Neural crest cell (in vitro differentiated cells): Measurements from ENCODE around the gene VGLL3. TPM values are rescaled to one million over a fixed set of nuclear protein-coding genes. Genes with fewer than 3 reads are reported as not detected.
"Not testable (repeated sequence)": the region's sequence is repeated elsewhere in the genome, so short reads cannot be mapped to it uniquely, and the experiment has no call there.

ENCODE experiments used
- DNase-seq: peaks from one replicate; pipeline ENCODE4 v3.0.0; 2021; ENCODE audit warnings: low read depth, mixed read lengths, low spot score
- H3K27ac Mint-ChIP-seq: one replicate; pipeline ENCODE4 v1.8.0; 2021; ENCODE audit warnings: mild to moderate bottlenecking, mixed read lengths; ENCODE audit not compliant: unreplicated experiment
- H3K27me3 Mint-ChIP-seq: 2 replicates; pipeline ENCODE4 v1.8.0; 2021; ENCODE audit warnings: low read depth, mild to moderate bottlenecking, mixed read lengths
- H3K36me3 Mint-ChIP-seq: 2 replicates; pipeline ENCODE4 v1.8.0; 2021; ENCODE audit warnings: low read depth, mild to moderate bottlenecking, mixed read lengths
- H3K4me1 Mint-ChIP-seq: 2 replicates; pipeline ENCODE4 v1.8.0; 2021; ENCODE audit warnings: mixed read lengths
- H3K4me3 Mint-ChIP-seq: one replicate; pipeline ENCODE4 v1.8.0; 2021; ENCODE audit warnings: mild to moderate bottlenecking, mixed read lengths
- H3K9me3 Mint-ChIP-seq: 2 replicates; pipeline ENCODE4 v1.8.0; 2021; ENCODE audit warnings: mixed read lengths
- total RNA-seq: library from RNA; stranded (reverse); gene quantifications from 2 replicates; pipeline ENCODE4 v1.2.1, GENCODE V29; 2021
- TF ChIP-seq, protein P1 (sequence below): fragments of 200-600 bp; sonication (generic); conservative IDR thresholded peaks from 2 replicates; pipeline ENCODE4 v1.5.0; 2021; ENCODE audit warnings: antibody characterized with exemption, mild to moderate bottlenecking

VGLL3 gene
- total RNA-seq, 1 donor from 2014 or later, result 3.2 TPM

DNA sequence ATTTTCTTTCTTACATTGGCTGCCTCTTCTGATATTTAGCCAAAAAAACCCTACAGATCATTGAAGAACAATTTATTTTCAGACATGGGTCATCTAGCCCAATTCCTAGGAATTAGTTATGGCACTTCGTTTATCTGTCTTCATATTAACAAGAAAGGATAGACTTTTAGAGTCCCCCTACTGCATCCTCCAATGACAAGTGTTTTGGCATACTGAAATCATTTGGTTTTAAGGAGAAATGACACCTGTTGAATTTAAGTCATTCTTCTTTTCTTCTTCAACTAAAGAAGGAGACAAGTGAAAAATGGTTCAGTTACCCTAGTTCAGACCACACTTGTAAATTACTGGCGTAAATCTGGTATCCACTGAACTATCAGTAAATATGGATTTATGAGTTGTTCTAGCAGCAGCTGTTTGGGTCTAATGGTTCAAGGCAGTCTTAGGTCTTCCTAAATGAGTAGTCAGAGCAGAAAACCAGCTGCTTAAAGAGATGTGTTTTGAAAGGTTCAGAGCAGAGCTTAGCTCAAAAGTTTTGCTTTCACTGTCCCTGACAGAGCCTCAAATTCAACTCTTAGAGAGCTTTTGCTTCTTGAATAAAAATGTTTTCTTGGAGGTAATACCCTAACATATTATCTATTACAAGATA, 5.6 kb downstream of the VGLL3 start:
- no peak overlapping the region for H3K4me3 Mint-ChIP-seq
- H3K36me3 Mint-ChIP-seq, result no peaks in the 10 kb centered on the region
- H3K27ac Mint-ChIP-seq, result no peak overlapping the region
- peaks cover 7% of the 10 kb centered on the region for H3K4me1 Mint-ChIP-seq
- H3K27me3 Mint-ChIP-seq, result peaks cover 22% of the 10 kb centered on the region
- H3K9me3 Mint-ChIP-seq, result no peaks in the 10 kb centered on the region
- TF ChIP-seq, protein P1, sequence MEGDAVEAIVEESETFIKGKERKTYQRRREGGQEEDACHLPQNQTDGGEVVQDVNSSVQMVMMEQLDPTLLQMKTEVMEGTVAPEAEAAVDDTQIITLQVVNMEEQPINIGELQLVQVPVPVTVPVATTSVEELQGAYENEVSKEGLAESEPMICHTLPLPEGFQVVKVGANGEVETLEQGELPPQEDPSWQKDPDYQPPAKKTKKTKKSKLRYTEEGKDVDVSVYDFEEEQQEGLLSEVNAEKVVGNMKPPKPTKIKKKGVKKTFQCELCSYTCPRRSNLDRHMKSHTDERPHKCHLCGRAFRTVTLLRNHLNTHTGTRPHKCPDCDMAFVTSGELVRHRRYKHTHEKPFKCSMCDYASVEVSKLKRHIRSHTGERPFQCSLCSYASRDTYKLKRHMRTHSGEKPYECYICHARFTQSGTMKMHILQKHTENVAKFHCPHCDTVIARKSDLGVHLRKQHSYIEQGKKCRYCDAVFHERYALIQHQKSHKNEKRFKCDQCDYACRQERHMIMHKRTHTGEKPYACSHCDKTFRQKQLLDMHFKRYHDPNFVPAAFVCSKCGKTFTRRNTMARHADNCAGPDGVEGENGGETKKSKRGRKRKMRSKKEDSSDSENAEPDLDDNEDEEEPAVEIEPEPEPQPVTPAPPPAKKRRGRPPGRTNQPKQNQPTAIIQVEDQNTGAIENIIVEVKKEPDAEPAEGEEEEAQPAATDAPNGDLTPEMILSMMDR, result no peak
- no peak for DNase-seq

DNA sequence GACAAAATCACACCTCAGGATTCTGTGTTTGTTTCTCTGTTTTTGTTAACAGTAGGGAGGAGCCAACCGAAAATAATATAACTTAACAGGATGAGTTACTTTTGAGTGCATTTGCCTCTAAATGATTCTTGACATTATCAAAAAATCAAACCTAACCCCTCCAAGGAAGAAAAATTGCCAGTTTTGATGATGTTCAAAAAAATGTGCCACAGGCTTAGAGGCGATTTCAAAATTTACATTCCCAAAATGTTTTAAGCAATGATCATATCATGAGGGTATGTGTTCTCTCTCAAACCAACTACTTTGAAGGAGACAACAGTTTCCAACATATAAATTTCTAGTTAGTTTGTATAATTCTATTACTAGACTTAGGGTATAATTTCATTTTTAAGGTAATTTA, 6.7 kb downstream of the VGLL3 start:
- Mint-ChIP-seq H3K9me3 (no peaks in the 10 kb centered on the region), H3K27ac (no peak overlapping the region), H3K4me3 (no peak overlapping the region), H3K27me3 (peaks cover 12% of the 10 kb centered on the region), H3K36me3 (no peaks in the 10 kb centered on the region), H3K4me1 (no peaks in the 10 kb centered on the region)
- DNase-seq, result no peak
- TF ChIP-seq, protein P1, result no peak

DNA sequence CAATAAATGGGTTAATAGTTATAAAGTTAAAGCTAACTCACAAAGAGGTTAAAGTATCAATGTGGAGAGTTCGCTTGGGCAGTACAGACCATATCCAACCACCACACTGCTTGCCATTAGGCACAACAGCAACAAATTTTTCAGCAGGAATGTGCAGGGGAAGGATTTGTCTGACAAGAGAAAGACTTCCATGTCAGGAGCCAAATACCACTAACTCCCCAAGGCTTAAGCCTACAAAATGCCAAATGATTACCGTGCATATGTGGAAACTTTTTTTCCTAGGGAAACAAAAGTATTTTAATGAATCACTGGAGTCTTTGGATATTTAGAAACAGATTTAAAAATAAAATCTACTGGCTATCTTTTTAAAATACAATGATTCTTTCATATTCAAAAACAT, 8.1 kb downstream of the VGLL3 start:
- no peaks in the 10 kb centered on the region for H3K4me1 Mint-ChIP-seq
- no peaks in the 10 kb centered on the region for H3K36me3 Mint-ChIP-seq
- no peak overlapping the region for H3K4me3 Mint-ChIP-seq
- DNase-seq, result no peak
- TF ChIP-seq, protein P1, result no peak
- no peaks in the 10 kb centered on the region for H3K9me3 Mint-ChIP-seq
- H3K27me3 Mint-ChIP-seq, result peaks cover 2% of the 10 kb centered on the region
- no peak overlapping the region for H3K27ac Mint-ChIP-seq

DNA sequence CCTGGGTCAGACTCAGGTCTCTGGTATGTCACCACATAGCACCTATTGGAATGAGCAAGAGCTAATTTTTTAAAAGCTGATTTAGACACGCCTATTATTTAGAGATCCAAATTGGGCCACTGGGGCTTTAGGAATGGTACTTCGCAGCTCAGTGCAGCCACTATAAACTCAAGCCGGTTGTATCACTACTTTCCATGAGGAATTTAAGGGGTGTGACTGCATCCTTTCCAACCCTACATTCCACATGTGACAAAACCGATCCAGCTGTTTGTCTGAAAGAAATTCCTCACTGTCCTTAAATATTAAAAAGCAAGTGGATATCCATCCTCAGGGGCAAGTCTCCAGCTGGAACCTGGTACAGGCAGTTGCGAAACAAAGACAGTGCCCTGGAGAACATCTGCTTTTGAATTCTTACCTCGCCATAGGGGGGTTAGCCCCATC, 12.8 kb downstream of the VGLL3 start:
- TF ChIP-seq, protein P1, result no peak
- no peaks in the 10 kb centered on the region for H3K36me3 Mint-ChIP-seq
- no peak for DNase-seq
- H3K4me1 Mint-ChIP-seq, result peaks cover 6% of the 10 kb centered on the region
- H3K9me3 Mint-ChIP-seq, result no peaks in the 10 kb centered on the region
- no peaks in the 10 kb centered on the region for H3K27me3 Mint-ChIP-seq
- no peak overlapping the region for H3K27ac Mint-ChIP-seq
- no peak overlapping the region for H3K4me3 Mint-ChIP-seq

DNA sequence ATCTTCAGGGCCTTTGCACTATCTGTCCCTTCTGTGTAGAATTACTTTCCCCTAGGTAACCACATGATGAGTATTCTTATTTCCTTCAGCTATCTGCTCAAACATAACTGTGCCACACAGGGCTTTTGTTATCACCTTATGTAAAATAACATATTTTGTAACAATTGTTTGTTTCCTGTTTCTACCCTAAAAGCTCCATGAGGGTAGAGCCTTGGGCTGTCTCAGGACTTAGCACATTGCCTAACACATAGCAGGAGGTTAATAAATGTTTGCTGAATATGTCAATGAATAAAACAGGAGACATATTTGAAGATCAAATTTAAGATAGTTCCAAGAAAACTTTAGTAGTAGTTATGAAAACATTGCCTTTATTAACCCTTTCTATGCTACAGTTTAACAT, 14.7 kb downstream of the VGLL3 start:
- Mint-ChIP-seq H3K27me3 (no peaks in the 10 kb centered on the region), H3K36me3 (peaks cover under 1% of the 10 kb centered on the region), H3K4me1 (peaks cover 6% of the 10 kb centered on the region), H3K27ac (no peak overlapping the region), H3K9me3 (no peaks in the 10 kb centered on the region), H3K4me3 (no peak overlapping the region)
- TF ChIP-seq, protein P1, result no peak
- no peak for DNase-seq

DNA sequence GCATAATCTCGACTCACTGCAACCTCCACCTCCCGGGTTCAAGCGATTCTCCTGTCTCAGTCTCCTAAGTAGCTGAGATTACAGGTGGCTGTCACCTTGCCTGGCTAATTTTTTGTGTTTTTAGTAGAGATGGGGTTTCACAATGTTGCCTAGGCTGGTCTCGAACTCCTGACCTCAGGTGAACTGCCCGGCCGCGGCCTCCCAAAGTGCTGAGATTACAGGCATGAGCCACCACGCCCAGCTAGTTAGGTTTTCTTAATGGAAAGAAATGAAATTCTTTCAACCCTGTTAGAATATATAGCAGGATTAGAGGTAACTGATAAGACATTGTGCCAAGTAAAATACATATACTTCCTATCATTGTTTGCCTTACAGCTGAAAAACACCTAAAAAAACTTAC, 16.8 kb downstream of the VGLL3 start:
- not testable (repeated sequence) for DNase-seq, H3K27ac Mint-ChIP-seq, H3K27me3 Mint-ChIP-seq, H3K4me1 Mint-ChIP-seq, H3K4me3 Mint-ChIP-seq, H3K36me3 Mint-ChIP-seq, H3K9me3 Mint-ChIP-seq
